Measurements from ENCODE around the gene CSNK1G3. TPM values are rescaled to one million over a fixed set of nuclear protein-coding genes. Genes with fewer than 3 reads are reported as not detected.
"Not testable (repeated sequence)": the region's sequence is repeated elsewhere in the genome, so short reads cannot be mapped to it uniquely, and the experiment has no call there.

Gene CSNK1G3
- total RNA-seq, 1 experiment from 2014 or later = 40.8 TPM

- H3K27me3 ChIP-seq (ENCODE audit: control insufficient read depth, insufficient read depth, low read length) = no peaks in the 10 kb centered on the region
- no peak overlapping the region for H3K4me3 ChIP-seq (ENCODE audit: low read depth in 2 of 2, low read length in 2 of 2)
- no peaks in the 10 kb centered on the region for H3K36me3 ChIP-seq (ENCODE audit: control insufficient read depth, insufficient read depth, low read length)
- H3K9me3 ChIP-seq (ENCODE audit: control insufficient read depth, insufficient read depth, low read depth, low read length) = peaks cover 15% of the 10 kb centered on the region; the same call in 1 of the 2 replicates
- DNase-seq (ENCODE audit: low read depth, low spot score) (no peak), ATAC-seq (no peak; the same call in 1 of the 2 replicates)
- in situ Hi-C loops (cut with HindIII; ENCODE audit: low pct_unique_long_range_greater_than_20kb, low sequenced_read_pairs) (no loop called here), intact Hi-C loops (cut with micrococcal nuclease; ENCODE audit: unreplicated experiment) (no loop called here)
- TF ChIP-seq CTCF (IDR thresholded peaks at IDR 0.05) (no peak), POLR2AphosphoS5 (IDR thresholded peaks at IDR 0.05; ENCODE audit: low read depth, low read length) (no peak), TCF7L2 (IDR thresholded peaks at IDR 0.05; ENCODE audit: low read depth, low read length) (no peak), REST (IDR thresholded peaks at IDR 0.05; ENCODE audit: insufficient read depth in 1 of 2, low read depth in 2 of 2, low read length in 1 of 2) (no peak), SIN3A (IDR thresholded peaks at IDR 0.05; ENCODE audit: borderline replicate concordance, insufficient read depth, low read depth, low read length) (no peak)
- ChIA-PET CTCF (no interaction called here), POLR2A (no interaction called here)
- no TSS peak for BruUV-seq (replicated peaks)
- no peak overlapping the region for H3K27ac ChIP-seq (ENCODE audit: low read length)
- no peaks in the 10 kb centered on the region for H3K4me1 ChIP-seq (ENCODE audit: control insufficient read depth, insufficient read depth, low read length)
Measured at GRCh38 chr5:123628860-123629544, 117.0 kb downstream of the CSNK1G3 start.

DNA sequence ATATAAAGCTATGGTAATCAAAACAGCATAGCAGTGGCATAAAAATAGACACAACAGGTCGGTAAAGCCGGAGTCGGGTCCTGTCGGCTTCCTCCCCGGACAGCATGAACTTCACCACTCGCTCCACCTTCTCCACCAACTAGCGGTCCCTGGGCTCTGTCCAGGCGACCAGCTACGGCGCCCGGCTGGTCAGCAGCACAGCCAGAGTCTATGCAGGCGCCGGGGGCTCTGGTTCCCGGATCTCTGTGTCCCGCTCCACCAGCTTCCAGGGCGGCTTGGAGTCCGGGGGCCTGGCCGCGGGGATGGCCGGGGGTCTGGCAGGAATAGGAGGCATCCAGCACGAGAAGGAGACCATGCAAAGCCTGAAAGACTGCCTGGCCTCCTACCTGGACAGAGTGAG lies 124.0 kb downstream of the CSNK1G3 start:
- TF ChIP-seq POLR2AphosphoS5 (IDR thresholded peaks at IDR 0.05; ENCODE audit: low read depth, low read length) = no peak
- TF ChIP-seq REST (IDR thresholded peaks at IDR 0.05; ENCODE audit: insufficient read depth in 1 of 2, low read depth in 2 of 2, low read length in 1 of 2) = no peak
- TF ChIP-seq SIN3A (IDR thresholded peaks at IDR 0.05; ENCODE audit: borderline replicate concordance, insufficient read depth, low read depth, low read length) = no peak
- no peak for TF ChIP-seq CTCF (IDR thresholded peaks at IDR 0.05)
- TF ChIP-seq TCF7L2 (IDR thresholded peaks at IDR 0.05; ENCODE audit: low read depth, low read length) = no peak
- no peaks in the 10 kb centered on the region for H3K9me3 ChIP-seq (ENCODE audit: control insufficient read depth, insufficient read depth, low read depth, low read length)
- no peak for ATAC-seq
- ChIA-PET CTCF (interaction anchor here (0.6 kb wide), 1 partner anchor 247 kb away, joined by 4 read pairs; no protein-coding TSS in a partner anchor), POLR2A (no interaction called here)
- no peak overlapping the region for H3K4me3 ChIP-seq (ENCODE audit: low read depth in 2 of 2, low read length in 2 of 2)
- H3K36me3 ChIP-seq (ENCODE audit: control insufficient read depth, insufficient read depth, low read length) = no peaks in the 10 kb centered on the region
- DNase-seq (ENCODE audit: low read depth, low spot score) = no peak
- no peaks in the 10 kb centered on the region for H3K27me3 ChIP-seq (ENCODE audit: control insufficient read depth, insufficient read depth, low read length)
- no peaks in the 10 kb centered on the region for H3K4me1 ChIP-seq (ENCODE audit: control insufficient read depth, insufficient read depth, low read length)
- BruUV-seq (replicated peaks) = no TSS peak
- intact Hi-C loops (cut with micrococcal nuclease; ENCODE audit: unreplicated experiment) (no loop called here), in situ Hi-C loops (cut with HindIII; ENCODE audit: low pct_unique_long_range_greater_than_20kb, low sequenced_read_pairs) (no loop called here)
- H3K27ac ChIP-seq (ENCODE audit: low read length) = no peak overlapping the region

DNA sequence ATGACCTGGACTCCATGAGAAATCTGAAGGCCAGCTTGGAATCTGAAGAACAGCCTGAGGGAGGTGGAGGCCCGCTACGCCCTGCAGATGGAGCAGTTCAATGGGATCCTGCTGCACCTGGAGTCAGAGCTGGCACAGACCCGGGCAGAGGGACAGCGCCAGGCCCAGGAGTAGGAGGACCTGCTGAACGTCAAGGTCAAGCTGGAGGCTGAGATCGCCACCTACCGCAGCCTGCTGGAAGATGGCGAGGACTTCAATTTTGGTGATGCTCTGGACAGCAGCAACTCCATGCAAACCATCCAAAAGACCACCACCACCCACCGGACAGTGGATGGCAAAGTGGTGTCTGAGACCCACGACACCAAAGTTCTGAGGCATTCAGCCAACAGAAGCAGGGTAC lies 125.1 kb downstream of the CSNK1G3 start:
- DNase-seq (ENCODE audit: low read depth, low spot score); BruUV-seq (replicated peaks); in situ Hi-C loops (cut with HindIII; ENCODE audit: low pct_unique_long_range_greater_than_20kb, low sequenced_read_pairs); intact Hi-C loops (cut with micrococcal nuclease; ENCODE audit: unreplicated experiment); ATAC-seq; H3K4me1 ChIP-seq (ENCODE audit: control insufficient read depth, insufficient read depth, low read length); CTCF ChIA-PET; H3K4me3 ChIP-seq (ENCODE audit: low read depth in 2 of 2, low read length in 2 of 2); H3K27me3 ChIP-seq (ENCODE audit: control insufficient read depth, insufficient read depth, low read length); POLR2A ChIA-PET; H3K9me3 ChIP-seq (ENCODE audit: control insufficient read depth, insufficient read depth, low read depth, low read length); H3K27ac ChIP-seq (ENCODE audit: low read length); H3K36me3 ChIP-seq (ENCODE audit: control insufficient read depth, insufficient read depth, low read length): not testable (repeated sequence)

All from Panc1 (cell line).